Ectodermal cell (in vitro differentiated cells): ENCODE results near the gene MARCHF3.
"Not testable (repeated sequence)": the region's sequence is repeated elsewhere in the genome, so short reads cannot be mapped to it uniquely, and the experiment has no call there.

Experiments
- H3K27ac ChIP-seq: 2 replicates; pipeline ENCODE4 v1.7.0; 2013; ENCODE audit warnings: mild to moderate bottlenecking, low read depth, low read length; ENCODE audit not compliant: insufficient read depth, poor library complexity, severe bottlenecking
- H3K27me3 ChIP-seq: 2 replicates; pipeline ENCODE4 v1.7.0; 2013; ENCODE audit warnings: mild to moderate bottlenecking, low read length; ENCODE audit not compliant: insufficient read depth, control insufficient read depth, poor library complexity, severe bottlenecking
- H3K36me3 ChIP-seq: one replicate; pipeline ENCODE4 v1.7.0; 2013; ENCODE audit warnings: low read length; ENCODE audit not compliant: control insufficient read depth, insufficient read depth
- H3K4me1 ChIP-seq: one replicate; pipeline ENCODE4 v1.7.0; 2013; ENCODE audit warnings: low read length; ENCODE audit not compliant: control insufficient read depth, insufficient read depth
- H3K4me3 ChIP-seq: 2 replicates; pipeline ENCODE4 v1.7.0; 2013; ENCODE audit warnings: low read depth, low read length, control low read depth; ENCODE audit not compliant: insufficient read depth
- H3K9me3 ChIP-seq: 2 replicates; pipeline ENCODE4 v1.7.0; 2013; ENCODE audit warnings: mild to moderate bottlenecking, low read length, moderate library complexity; ENCODE audit not compliant: control insufficient read depth
- WGBS, 2 experiments: methylation state at CpG; one replicate each; pipeline ENCODE4 v1.1.7; 2013; ENCODE audit warnings: missing lambda C conversion rate in 2 of 2; 5-methylcytosine and 5-hydroxymethylcytosine counted together

MARCHF3 gene

GRCh38 chr5:126852841-126853271 lies 177.5 kb downstream of the MARCHF3 start:
- no peaks in the 10 kb centered on the region for H3K36me3 ChIP-seq
- H3K27me3 ChIP-seq = no peaks in the 10 kb centered on the region
- H3K4me3 ChIP-seq = no peak overlapping the region
- peaks cover 5% of the 10 kb centered on the region for H3K4me1 ChIP-seq
- H3K9me3 ChIP-seq = no peaks in the 10 kb centered on the region
- WGBS, 2 experiments = 88% methylated on average over 7 of the region's 7 CpGs
- H3K27ac ChIP-seq = no peak overlapping the region

GRCh38 chr5:126852091-126852571 lies 178.2 kb downstream of the MARCHF3 start:
- Histone ChIP-seq H3K27ac (no peak overlapping the region), H3K27me3 (no peaks in the 10 kb centered on the region), H3K4me1 (no peaks in the 10 kb centered on the region), H3K36me3 (no peaks in the 10 kb centered on the region), H3K9me3 (no peaks in the 10 kb centered on the region), H3K4me3 (no peak overlapping the region)
- 67 to 68% methylated on average over 4 of the region's 4 CpGs for WGBS, 2 experiments

GRCh38 chr5:126851501-126852011 lies 178.8 kb downstream of the MARCHF3 start:
- Histone ChIP-seq H3K9me3 (no peaks in the 10 kb centered on the region), H3K27me3 (no peaks in the 10 kb centered on the region), H3K27ac (no peak overlapping the region), H3K4me1 (no peaks in the 10 kb centered on the region), H3K36me3 (no peaks in the 10 kb centered on the region), H3K4me3 (no peak overlapping the region)
- WGBS, 2 experiments = 88 to 89% methylated on average over 14 of the region's 14 CpGs

- Histone ChIP-seq H3K9me3 (no peaks in the 10 kb centered on the region), H3K27me3 (peaks cover 4% of the 10 kb centered on the region), H3K36me3 (no peaks in the 10 kb centered on the region), H3K4me1 (no peaks in the 10 kb centered on the region), H3K4me3 (no peak overlapping the region), H3K27ac (no peak overlapping the region)
- 92 to 96% methylated on average over 3 of the region's 3 CpGs for WGBS, 2 experiments
Observed at GRCh38 chr5:126849101-126849678, 181.2 kb downstream of the MARCHF3 start.

- H3K27ac ChIP-seq = no peak overlapping the region
- no peaks in the 10 kb centered on the region for H3K9me3 ChIP-seq
- 90 to 91% methylated on average over 8 of the region's 8 CpGs for WGBS, 2 experiments
- H3K4me3 ChIP-seq = no peak overlapping the region
- peaks cover 7% of the 10 kb centered on the region for H3K27me3 ChIP-seq
- H3K4me1 ChIP-seq = no peaks in the 10 kb centered on the region
- no peaks in the 10 kb centered on the region for H3K36me3 ChIP-seq
Observed at GRCh38 chr5:126848253-126848652, 182.1 kb downstream of the MARCHF3 start.

GRCh38 chr5:126847826-126848251 lies 182.5 kb downstream of the MARCHF3 start:
- Histone ChIP-seq H3K4me3 (no peak overlapping the region), H3K36me3 (no peaks in the 10 kb centered on the region), H3K27ac (no peak overlapping the region), H3K27me3 (peaks cover 7% of the 10 kb centered on the region), H3K9me3 (no peaks in the 10 kb centered on the region), H3K4me1 (no peaks in the 10 kb centered on the region)
- WGBS, 2 experiments = 73 to 77% methylated on average over 3 of the region's 3 CpGs

GRCh38 chr5:126847456-126847820 lies 182.9 kb downstream of the MARCHF3 start:
- no peak overlapping the region for H3K4me3 ChIP-seq

GRCh38 chr5:126846744-126847455 lies 183.5 kb downstream of the MARCHF3 start:
- no peaks in the 10 kb centered on the region for H3K4me1 ChIP-seq
- no peak overlapping the region for H3K27ac ChIP-seq
- WGBS, 2 experiments = 84 to 87% methylated on average over 5 of the region's 5 CpGs
- H3K9me3 ChIP-seq = no peaks in the 10 kb centered on the region
- H3K36me3 ChIP-seq = no peaks in the 10 kb centered on the region
- peaks cover 7% of the 10 kb centered on the region for H3K27me3 ChIP-seq
- H3K4me3 ChIP-seq = no peak overlapping the region

More at GRCh38 chr5:126847456-126847820, 182.9 kb downstream of the MARCHF3 start:
- 85 to 89% methylated on average over 4 of the region's 4 CpGs for WGBS, 2 experiments
- Histone ChIP-seq H3K36me3 (no peaks in the 10 kb centered on the region), H3K4me1 (no peaks in the 10 kb centered on the region), H3K27me3 (peaks cover 7% of the 10 kb centered on the region), H3K27ac (no peak overlapping the region), H3K9me3 (no peaks in the 10 kb centered on the region)

GRCh38 chr5:126846344-126846743 lies 184.0 kb downstream of the MARCHF3 start:
- H3K27me3 ChIP-seq = peaks cover 7% of the 10 kb centered on the region
- no peaks in the 10 kb centered on the region for H3K9me3 ChIP-seq
- no peaks in the 10 kb centered on the region for H3K36me3 ChIP-seq
- H3K4me1 ChIP-seq = no peaks in the 10 kb centered on the region
- no peak overlapping the region for H3K27ac ChIP-seq
- no peak overlapping the region for H3K4me3 ChIP-seq

- not testable (repeated sequence) for H3K4me1 ChIP-seq, H3K36me3 ChIP-seq, H3K27me3 ChIP-seq, H3K27ac ChIP-seq, H3K4me3 ChIP-seq, H3K9me3 ChIP-seq
- WGBS, 2 experiments = 9 to 11% methylated on average over 14 of the region's 14 CpGs
Observed at GRCh38 chr5:126845470-126846070, 184.8 kb downstream of the MARCHF3 start.
